ENCODE data around the gene IGFL2. TPM values are rescaled to one million over a fixed set of nuclear protein-coding genes. Genes with fewer than 3 reads are reported as not detected.

IGFL2 gene
- total RNA-seq, 1 experiment from 2014 or later: not detected

- no peak overlapping the region for H3K9ac ChIP-seq (ENCODE audit: low read length)
- no peak overlapping the region for H3K4me3 ChIP-seq (replicated peaks in 1 of 2; ENCODE audit: low read depth in 1 of 2, low read length in 2 of 2)
- ChIA-PET POLR2A (no interaction called here), CTCF (no interaction called here), RAD21 (ENCODE audit: low non-redundant PET in 1 of 2, low total read pairs in 2 of 2, uncharacterized antibody in 2 of 2, unreplicated experiment in 2 of 2) (no interaction called here)
- ATAC-seq: no peak
- H3K79me2 ChIP-seq (ENCODE audit: insufficient read depth, low read length): no peaks in the 10 kb centered on the region
- no peaks in the 10 kb centered on the region for H3K36me3 ChIP-seq (ENCODE audit: control insufficient read depth in 1 of 2, insufficient read depth in 2 of 2, low read length in 2 of 2)
- no peaks in the 10 kb centered on the region for H4K20me1 ChIP-seq (ENCODE audit: insufficient read depth)
- H2AFZ ChIP-seq (ENCODE audit: low read depth, low read length, poor library complexity, severe bottlenecking): no peak overlapping the region
- no peaks in the 10 kb centered on the region for H3K9me2 ChIP-seq (ENCODE audit: insufficient read depth)
- H3K27me3 ChIP-seq (ENCODE audit: insufficient read depth, low read length): no peaks in the 10 kb centered on the region
- DNase-seq (ENCODE audit: low read depth, low spot score): no peak
- H3K9me3 ChIP-seq (ENCODE audit: control insufficient read depth in 1 of 2, insufficient read depth in 1 of 2, low read depth in 1 of 2, low read length in 2 of 2): no peaks in the 10 kb centered on the region
- no peak overlapping the region for H3K4me2 ChIP-seq (ENCODE audit: low read length)
- no TSS peak for BruUV-seq (replicated peaks)
- TF ChIP-seq JUND (IDR thresholded peaks at IDR 0.05): no peak
- TF ChIP-seq TCF7L2 (IDR thresholded peaks at IDR 0.05; ENCODE audit: borderline replicate concordance, extremely low read depth, insufficient read depth, insufficient read length): no peak
- H3K4me1 ChIP-seq (ENCODE audit: control insufficient read depth in 1 of 2, insufficient read depth in 2 of 2, low read length in 2 of 2): peaks cover 19 to 29% of the 10 kb centered on the region in 2 experiments
- peak overlapping the region; percentile 73; the same call in 1 of the 2 replicates for H3K27ac ChIP-seq (ENCODE audit: low read depth, low read length)
- intact Hi-C loops (cut with micrococcal nuclease): no loop called here
These were observed 13.5 kb upstream of the IGFL2 start for GRCh38 chr19:46134527-46134926.

GRCh38 chr19:46137915-46138473 is 10.0 kb upstream of the IGFL2 start:
- H2AFZ ChIP-seq (ENCODE audit: low read depth, low read length, poor library complexity, severe bottlenecking): no peak overlapping the region
- RAD21 ChIA-PET (ENCODE audit: low non-redundant PET in 1 of 2, low total read pairs in 2 of 2, uncharacterized antibody in 2 of 2, unreplicated experiment in 2 of 2): no interaction called here
- TF ChIP-seq CBX3 (IDR thresholded peaks at IDR 0.05; ENCODE audit: low read depth): no peak
- no peak for TF ChIP-seq JUND (IDR thresholded peaks at IDR 0.05)
- TF ChIP-seq ELF1 (IDR thresholded peaks at IDR 0.05; ENCODE audit: borderline replicate concordance, low read depth): no peak
- TF ChIP-seq SP1 (IDR thresholded peaks at IDR 0.05; ENCODE audit: low read depth): no peak
- TF ChIP-seq, protein P1, sequence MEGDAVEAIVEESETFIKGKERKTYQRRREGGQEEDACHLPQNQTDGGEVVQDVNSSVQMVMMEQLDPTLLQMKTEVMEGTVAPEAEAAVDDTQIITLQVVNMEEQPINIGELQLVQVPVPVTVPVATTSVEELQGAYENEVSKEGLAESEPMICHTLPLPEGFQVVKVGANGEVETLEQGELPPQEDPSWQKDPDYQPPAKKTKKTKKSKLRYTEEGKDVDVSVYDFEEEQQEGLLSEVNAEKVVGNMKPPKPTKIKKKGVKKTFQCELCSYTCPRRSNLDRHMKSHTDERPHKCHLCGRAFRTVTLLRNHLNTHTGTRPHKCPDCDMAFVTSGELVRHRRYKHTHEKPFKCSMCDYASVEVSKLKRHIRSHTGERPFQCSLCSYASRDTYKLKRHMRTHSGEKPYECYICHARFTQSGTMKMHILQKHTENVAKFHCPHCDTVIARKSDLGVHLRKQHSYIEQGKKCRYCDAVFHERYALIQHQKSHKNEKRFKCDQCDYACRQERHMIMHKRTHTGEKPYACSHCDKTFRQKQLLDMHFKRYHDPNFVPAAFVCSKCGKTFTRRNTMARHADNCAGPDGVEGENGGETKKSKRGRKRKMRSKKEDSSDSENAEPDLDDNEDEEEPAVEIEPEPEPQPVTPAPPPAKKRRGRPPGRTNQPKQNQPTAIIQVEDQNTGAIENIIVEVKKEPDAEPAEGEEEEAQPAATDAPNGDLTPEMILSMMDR (IDR thresholded peaks at IDR 0.05 in 2 of 3, conservative IDR thresholded peaks at IDR 0.05 in 1 of 3; ENCODE audit: borderline replicate concordance in 1 of 3, insufficient read depth in 1 of 3, low read depth in 2 of 3, low read length in 2 of 3): no peak
- TF ChIP-seq SIN3A (IDR thresholded peaks at IDR 0.05; ENCODE audit: low read depth): no peak
- H3K9ac ChIP-seq (ENCODE audit: low read length): no peak overlapping the region
- DNase-seq (ENCODE audit: low read depth, low spot score): no peak
- H3K9me3 ChIP-seq (ENCODE audit: control insufficient read depth in 1 of 2, insufficient read depth in 1 of 2, low read depth in 1 of 2, low read length in 2 of 2): no peaks in the 10 kb centered on the region
- H3K4me3 ChIP-seq (replicated peaks in 1 of 2; ENCODE audit: low read depth in 1 of 2, low read length in 2 of 2): no peak overlapping the region
- POLR2A ChIA-PET: no interaction called here
- peaks cover 16 to 19% of the 10 kb centered on the region in 2 experiments for H3K4me1 ChIP-seq (ENCODE audit: control insufficient read depth in 1 of 2, insufficient read depth in 2 of 2, low read length in 2 of 2)
- H3K79me2 ChIP-seq (ENCODE audit: insufficient read depth, low read length): no peaks in the 10 kb centered on the region
- CTCF ChIA-PET: no interaction called here
- H3K9me2 ChIP-seq (ENCODE audit: insufficient read depth): 0 out of 2 replicates have a peak, but pooled peaks cover 3% of the 10 kb centered on the region
- no peaks in the 10 kb centered on the region for H3K27me3 ChIP-seq (ENCODE audit: insufficient read depth, low read length)
- H3K27ac ChIP-seq (ENCODE audit: low read depth, low read length): no peak overlapping the region
- no peak for ATAC-seq
- H3K36me3 ChIP-seq (ENCODE audit: control insufficient read depth in 1 of 2, insufficient read depth in 2 of 2, low read length in 2 of 2): no peaks in the 10 kb centered on the region
- no peak overlapping the region for H3K4me2 ChIP-seq (ENCODE audit: low read length)
- no TSS peak for BruUV-seq (replicated peaks)
- no peaks in the 10 kb centered on the region for H4K20me1 ChIP-seq (ENCODE audit: insufficient read depth)
- intact Hi-C loops (cut with micrococcal nuclease): no loop called here
